Forelimb muscle (tissue), 1 donor: ENCODE data around the gene CUZD1. TPM values are rescaled to one million over a fixed set of nuclear protein-coding genes. Genes with fewer than 3 reads are reported as not detected.

Source experiments
- DNase-seq: peaks from one replicate; pipeline ENCODE4 v3.0.0-alpha.2; 2013; ENCODE audit warnings: low read depth
- polyA plus RNA-seq: library from polyadenylated mRNA; unstranded; fragments of 120-200 nt; gene quantifications from one replicate; pipeline ENCODE4 v1.2.1, GENCODE V29; 2013; ENCODE audit not compliant: insufficient read length

CUZD1 gene
- polyA plus RNA-seq, 1 donor = 0.95 TPM

DNA sequence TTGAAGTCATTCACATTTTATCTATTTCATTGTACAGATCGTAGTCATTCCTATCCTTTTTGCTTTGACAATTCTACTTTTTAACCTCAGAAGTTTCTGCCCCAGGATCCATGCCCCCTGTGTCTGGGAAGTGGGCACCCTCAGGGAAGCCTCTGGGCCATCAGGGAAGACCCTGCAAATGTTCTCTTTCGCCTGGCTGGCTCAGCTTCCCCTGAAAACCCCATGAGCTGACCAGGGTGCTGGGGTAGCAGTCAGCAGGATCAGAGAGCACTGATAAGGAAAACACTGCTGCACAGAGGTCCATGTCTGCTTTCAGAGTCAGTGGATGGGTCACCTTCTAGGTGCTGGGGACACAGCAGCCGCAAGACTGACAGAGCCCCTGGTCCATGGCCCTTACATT lies 23.8 kb downstream of the CUZD1 start:
- DNase-seq = no peak

DNA sequence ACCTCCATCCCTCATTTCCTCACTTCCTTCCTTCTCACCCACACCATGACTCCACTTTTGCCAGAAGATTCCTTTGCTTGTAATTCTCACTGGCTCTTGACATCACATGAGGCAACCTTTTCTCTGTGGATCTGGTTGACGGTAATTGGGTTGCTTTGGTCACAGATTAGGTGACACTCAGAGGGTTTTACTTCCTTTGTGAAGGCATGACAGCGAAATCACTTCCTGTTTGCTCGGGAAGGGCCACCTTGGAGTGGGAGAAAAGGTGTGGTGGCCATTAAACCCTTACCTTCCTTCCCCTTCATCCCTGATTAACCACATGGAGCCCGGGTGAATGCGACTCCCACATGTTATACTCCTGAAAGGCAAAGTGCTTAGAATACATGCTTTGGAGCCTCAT lies 30.2 kb downstream of the CUZD1 start:
- DNase-seq = no peak

DNA sequence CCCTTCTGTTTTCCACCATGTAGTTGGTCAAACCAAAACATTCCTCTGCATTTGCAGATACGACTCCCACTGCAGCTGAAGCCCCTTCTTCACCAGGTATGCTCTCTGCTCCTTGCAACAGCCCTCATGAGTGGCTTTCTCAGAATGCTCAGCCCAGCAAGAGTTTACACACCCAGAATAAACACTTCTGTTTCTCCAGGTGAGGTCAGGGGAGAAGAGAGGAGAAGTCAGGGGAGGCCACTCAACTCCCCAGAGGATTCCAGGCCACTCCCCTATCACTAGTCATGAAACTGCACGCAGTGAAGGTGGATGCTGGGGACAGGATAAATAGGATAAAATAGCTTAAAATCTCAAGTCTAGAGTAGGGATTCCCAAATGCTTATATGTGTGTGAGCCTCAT lies 31.2 kb downstream of the CUZD1 start:
- no peak for DNase-seq

DNA sequence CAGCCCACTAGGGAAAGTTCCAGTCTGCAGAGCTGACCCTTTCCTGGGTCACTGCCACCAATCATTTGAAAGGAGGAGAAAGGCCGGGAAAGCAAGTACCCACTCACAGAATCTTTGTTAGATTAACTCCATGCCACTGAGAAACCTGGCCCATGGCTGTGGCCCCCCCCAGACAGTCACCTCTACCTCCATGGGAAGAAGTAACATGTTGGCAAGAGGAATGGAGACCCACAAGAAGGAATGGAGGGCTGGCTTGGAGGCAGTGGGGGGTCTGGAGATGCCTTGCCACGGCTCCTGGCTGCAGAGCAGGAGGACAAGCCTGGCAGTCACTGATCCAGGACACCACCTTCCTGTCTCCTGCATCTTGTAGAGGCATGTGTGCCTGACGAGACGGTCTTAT lies 32.9 kb downstream of the CUZD1 start:
- DNase-seq = no peak

DNA sequence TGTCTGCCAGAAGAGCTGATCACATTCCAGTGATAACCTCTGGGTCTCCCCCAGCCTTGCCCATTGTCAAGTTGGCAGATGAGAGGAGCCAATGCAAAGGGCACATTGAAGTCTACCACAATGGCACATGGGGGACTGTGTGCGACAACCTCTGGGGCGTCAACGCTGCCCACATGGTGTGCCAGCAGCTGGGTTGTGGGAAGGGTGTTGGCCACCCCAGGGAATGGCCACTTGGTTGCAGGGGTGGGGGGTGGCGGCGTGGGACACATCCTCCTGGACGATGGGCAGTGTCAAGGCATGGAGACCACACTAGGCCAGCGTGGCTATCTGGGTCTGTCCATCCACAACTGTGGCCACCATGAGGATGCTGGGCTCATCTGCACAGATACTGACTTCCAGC lies 43.4 kb downstream of the CUZD1 start:
- no peak for DNase-seq

DNA sequence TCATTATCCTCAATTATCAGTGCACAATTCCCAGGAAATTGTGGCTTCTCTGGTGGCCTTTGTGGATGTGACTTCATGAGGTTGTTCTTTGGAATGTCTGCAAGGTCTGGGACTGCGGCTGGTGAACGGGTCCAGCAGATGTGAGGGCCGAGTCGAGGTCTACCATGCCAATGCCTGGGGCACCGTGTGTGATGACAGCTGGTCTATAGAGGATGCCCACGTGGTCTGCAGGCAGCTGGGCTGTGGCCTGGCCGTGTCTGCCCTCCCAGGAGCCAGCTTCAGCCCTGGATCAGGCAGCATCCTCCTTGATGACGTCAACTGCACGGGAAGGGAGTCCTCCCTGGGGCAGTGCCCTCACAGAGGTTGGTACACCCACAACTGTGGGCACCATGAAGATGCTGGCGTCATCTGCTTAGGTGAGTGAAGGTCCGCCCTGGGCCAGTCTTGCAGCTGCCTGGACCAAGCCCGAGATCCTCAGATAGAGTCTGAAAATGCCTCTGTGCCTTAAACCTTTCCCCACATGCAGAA lies 46.9 kb downstream of the CUZD1 start:
- no peak for DNase-seq

DNA sequence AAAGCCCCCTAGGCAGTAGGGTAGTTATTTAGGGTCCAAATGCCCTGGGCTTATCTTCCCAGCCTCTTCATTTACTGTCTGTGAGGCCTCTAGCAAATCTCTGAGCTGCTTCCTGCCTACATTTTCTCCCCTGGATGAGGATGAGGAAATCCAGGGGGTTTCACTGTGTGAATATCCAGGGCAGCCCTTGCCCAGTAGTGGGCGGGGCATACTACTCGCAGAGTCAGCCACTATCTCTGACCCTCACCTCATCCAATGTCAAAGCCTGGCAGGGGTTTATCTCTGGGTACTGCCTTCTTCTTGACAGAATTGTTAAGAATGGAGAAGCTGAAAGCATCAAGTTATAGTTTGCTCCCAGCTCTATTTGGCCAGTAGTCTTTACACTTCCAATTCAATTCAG lies 48.9 kb downstream of the CUZD1 start:
- no peak for DNase-seq

DNA sequence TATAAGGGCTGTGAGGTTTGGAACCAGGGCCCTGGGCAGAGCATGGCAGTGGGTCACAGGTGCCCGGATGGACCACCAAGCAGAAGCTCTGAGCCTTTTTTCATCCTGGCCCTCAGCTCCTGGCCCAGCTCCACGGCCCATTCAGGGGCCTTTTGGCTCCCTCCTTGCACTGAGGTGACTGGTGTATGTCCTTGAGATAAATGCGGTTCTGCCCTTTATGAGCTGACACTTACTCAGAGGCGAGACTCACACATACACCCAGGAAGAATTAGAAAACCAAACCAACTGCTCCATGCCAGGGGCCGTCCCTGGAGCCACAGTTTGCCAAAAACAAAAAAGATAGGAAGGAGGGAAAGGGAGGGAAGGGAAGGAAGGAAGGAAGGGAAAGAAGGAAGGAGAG lies 49.7 kb downstream of the CUZD1 start:
- no peak for DNase-seq

DNA sequence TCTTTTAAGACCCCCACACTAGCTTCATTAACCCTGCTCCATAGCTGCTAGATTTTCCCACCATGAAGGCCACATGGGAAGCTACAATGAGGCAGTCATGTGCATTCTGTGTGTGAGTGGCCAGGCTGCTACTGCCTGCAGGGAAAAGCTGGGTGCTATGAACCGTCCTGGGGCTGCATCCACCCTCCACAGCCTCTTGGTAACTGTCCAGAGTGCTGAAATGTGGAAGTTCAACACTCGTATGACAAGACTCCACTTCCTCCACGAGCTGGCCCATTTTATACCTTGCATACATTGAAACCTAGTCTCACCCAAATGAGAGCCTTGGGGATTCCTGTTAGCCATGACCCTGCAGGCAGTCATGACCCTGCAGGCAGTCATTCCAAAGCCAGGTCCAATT lies 59.4 kb downstream of the CUZD1 start:
- DNase-seq = no peak

DNA sequence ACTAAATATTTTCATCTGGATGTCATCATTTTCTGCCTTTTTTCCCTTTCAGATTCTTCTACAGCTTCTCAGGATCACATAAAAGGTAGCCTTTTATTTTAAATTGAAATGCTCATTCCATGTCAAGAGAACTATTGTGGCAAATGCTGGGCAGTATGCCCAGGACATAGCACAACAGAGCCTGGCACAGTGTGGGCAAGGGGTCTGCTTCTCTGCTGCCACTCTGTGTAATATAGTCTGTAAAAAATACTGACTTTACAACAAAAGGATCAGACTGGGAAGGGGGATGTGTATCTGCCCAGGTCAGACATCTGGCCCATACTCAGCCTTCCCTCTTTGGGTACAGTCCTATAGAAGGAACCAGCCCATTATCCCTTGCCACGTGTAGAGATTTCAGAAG lies 62.7 kb downstream of the CUZD1 start:
- DNase-seq = no peak

Other genes starting within 250 kb of the CUZD1 start
- gene C10orf120, start 146.0 kb downstream of the CUZD1 start, polyA plus RNA-seq = not detected
- 2.0 TPM for gene FAM24B, start 33.7 kb upstream of the CUZD1 start, polyA plus RNA-seq
- not detected for gene FAM24A, start 64.8 kb upstream of the CUZD1 start, polyA plus RNA-seq
- 12.9 TPM for gene C10orf88, start 108.4 kb upstream of the CUZD1 start, polyA plus RNA-seq
- gene PSTK, start 134.5 kb upstream of the CUZD1 start, polyA plus RNA-seq = 3.9 TPM
- 16.3 TPM for gene IKZF5, start 162.9 kb upstream of the CUZD1 start, polyA plus RNA-seq
- 12.7 TPM for gene ACADSB, start 163.1 kb upstream of the CUZD1 start, polyA plus RNA-seq